ENCODE results near the gene TSPEAR. TPM values are rescaled to one million over a fixed set of nuclear protein-coding genes. Genes with fewer than 3 reads are reported as not detected.

The TSPEAR gene
- total RNA-seq, 1 donor from 2014 or later = not detected

DNA sequence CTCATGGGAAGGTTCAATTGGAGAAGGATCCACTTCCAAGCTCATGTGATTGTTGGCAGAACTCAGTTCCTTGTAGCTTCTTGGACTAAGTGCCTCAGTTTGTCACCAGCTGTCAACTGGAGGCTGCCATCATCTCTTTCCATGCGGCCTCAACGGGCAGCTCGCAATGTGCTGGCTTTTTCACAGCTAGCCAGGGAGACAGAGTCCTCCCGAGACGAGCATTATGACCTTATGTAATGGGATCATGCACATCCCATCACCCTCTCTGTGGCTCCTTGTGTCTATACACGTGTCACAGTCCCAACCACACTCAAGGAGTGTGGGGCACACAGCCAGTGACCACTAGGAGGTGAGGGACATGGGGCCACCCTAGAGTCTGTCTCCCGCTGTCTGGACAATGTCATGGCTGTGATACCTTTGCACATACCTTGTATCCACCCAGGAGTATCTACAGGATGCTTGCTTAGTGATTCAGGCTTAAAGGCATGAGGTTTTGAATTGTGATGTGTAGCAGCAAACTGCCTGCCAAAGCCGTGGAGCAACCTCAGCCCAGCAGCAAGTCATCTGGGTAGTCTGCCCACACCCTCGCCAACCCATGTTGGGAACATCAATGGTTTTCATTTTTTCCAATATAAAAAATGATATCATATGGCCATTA is 115.2 kb downstream of the TSPEAR start:
- TF ChIP-seq, protein P1, sequence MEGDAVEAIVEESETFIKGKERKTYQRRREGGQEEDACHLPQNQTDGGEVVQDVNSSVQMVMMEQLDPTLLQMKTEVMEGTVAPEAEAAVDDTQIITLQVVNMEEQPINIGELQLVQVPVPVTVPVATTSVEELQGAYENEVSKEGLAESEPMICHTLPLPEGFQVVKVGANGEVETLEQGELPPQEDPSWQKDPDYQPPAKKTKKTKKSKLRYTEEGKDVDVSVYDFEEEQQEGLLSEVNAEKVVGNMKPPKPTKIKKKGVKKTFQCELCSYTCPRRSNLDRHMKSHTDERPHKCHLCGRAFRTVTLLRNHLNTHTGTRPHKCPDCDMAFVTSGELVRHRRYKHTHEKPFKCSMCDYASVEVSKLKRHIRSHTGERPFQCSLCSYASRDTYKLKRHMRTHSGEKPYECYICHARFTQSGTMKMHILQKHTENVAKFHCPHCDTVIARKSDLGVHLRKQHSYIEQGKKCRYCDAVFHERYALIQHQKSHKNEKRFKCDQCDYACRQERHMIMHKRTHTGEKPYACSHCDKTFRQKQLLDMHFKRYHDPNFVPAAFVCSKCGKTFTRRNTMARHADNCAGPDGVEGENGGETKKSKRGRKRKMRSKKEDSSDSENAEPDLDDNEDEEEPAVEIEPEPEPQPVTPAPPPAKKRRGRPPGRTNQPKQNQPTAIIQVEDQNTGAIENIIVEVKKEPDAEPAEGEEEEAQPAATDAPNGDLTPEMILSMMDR (IDR thresholded peaks at IDR 0.05; ENCODE audit: partially characterized antibody, unreplicated experiment) = no peak
- no peak for DNase-seq
- H3K36me3 Mint-ChIP-seq (ENCODE audit: unreplicated experiment) = peaks cover 6% of the 10 kb centered on the region
- peaks cover 3% of the 10 kb centered on the region for H3K27me3 Mint-ChIP-seq (ENCODE audit: unreplicated experiment)
- H3K4me3 Mint-ChIP-seq (ENCODE audit: unreplicated experiment) = no peak overlapping the region
- H3K4me1 Mint-ChIP-seq (ENCODE audit: low read depth, unreplicated experiment) = peaks cover 10% of the 10 kb centered on the region
- H3K9me3 Mint-ChIP-seq (ENCODE audit: unreplicated experiment) = peaks cover 12% of the 10 kb centered on the region
- H3K27ac Mint-ChIP-seq (ENCODE audit: unreplicated experiment) = no peak overlapping the region

DNA sequence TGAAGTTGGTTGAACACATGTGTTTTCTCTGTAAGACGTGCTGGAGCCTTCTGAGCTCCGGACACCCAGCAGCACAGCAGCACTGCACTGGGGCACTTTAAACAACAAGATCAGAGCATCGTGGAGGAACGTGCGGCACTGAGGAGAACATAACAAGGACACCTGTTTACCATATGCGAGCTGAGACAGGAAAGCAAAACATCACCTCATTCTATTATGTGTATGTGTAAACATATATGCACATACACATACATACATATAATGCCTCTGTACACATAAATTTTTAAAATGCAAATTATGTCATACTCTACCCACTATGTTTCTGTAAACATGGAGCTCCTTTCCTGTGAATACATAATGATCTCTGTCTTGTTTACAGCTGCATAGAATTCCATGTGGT is 115.8 kb downstream of the TSPEAR start:
- H3K27ac Mint-ChIP-seq (ENCODE audit: unreplicated experiment) = no peak overlapping the region
- DNase-seq = no peak

DNA sequence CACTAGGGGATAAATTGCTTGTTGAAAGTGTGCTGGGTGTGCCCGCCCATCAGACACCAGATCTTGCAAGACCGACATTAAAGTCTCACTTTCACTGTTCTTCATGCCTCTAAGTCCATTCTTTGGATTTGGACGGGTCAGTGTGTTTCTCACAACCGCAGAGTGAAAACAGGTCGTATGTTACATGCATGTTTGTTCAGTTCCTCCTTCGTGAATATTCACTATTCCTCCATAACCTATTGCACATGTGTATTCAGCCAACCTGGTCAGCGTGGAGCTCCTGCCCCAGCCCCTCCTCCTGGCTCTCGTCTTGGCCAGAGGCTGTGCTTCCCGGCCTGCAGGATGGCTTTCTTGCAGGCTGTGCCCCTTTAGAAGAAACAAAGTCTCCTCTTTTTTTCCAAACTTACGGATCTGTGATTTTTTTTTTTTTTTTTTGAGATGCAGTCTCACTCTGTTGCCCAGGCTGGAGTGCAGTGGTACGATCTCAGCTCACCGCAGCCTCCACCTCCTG is 116.9 kb downstream of the TSPEAR start:
- Mint-ChIP-seq H3K4me3 (ENCODE audit: unreplicated experiment) (no peak overlapping the region), H3K9me3 (ENCODE audit: unreplicated experiment) (peaks cover 10% of the 10 kb centered on the region), H3K36me3 (ENCODE audit: unreplicated experiment) (peaks cover 6% of the 10 kb centered on the region), H3K27me3 (ENCODE audit: unreplicated experiment) (peaks cover 8% of the 10 kb centered on the region), H3K27ac (ENCODE audit: unreplicated experiment) (no peak overlapping the region), H3K4me1 (ENCODE audit: low read depth, unreplicated experiment) (peaks cover 12% of the 10 kb centered on the region)
- TF ChIP-seq, protein P1 (IDR thresholded peaks at IDR 0.05; ENCODE audit: partially characterized antibody, unreplicated experiment) = no peak
- DNase-seq = no peak

More for the DNA sequence above, 115.8 kb downstream of the TSPEAR start:
- peaks cover 8% of the 10 kb centered on the region for H3K27me3 Mint-ChIP-seq (ENCODE audit: unreplicated experiment)
- H3K9me3 Mint-ChIP-seq (ENCODE audit: unreplicated experiment) = peaks cover 12% of the 10 kb centered on the region
- H3K36me3 Mint-ChIP-seq (ENCODE audit: unreplicated experiment) = peaks cover 6% of the 10 kb centered on the region
- H3K4me3 Mint-ChIP-seq (ENCODE audit: unreplicated experiment) = no peak overlapping the region
- TF ChIP-seq, protein P1 (IDR thresholded peaks at IDR 0.05; ENCODE audit: partially characterized antibody, unreplicated experiment) = no peak
- peaks cover 12% of the 10 kb centered on the region for H3K4me1 Mint-ChIP-seq (ENCODE audit: low read depth, unreplicated experiment)

DNA sequence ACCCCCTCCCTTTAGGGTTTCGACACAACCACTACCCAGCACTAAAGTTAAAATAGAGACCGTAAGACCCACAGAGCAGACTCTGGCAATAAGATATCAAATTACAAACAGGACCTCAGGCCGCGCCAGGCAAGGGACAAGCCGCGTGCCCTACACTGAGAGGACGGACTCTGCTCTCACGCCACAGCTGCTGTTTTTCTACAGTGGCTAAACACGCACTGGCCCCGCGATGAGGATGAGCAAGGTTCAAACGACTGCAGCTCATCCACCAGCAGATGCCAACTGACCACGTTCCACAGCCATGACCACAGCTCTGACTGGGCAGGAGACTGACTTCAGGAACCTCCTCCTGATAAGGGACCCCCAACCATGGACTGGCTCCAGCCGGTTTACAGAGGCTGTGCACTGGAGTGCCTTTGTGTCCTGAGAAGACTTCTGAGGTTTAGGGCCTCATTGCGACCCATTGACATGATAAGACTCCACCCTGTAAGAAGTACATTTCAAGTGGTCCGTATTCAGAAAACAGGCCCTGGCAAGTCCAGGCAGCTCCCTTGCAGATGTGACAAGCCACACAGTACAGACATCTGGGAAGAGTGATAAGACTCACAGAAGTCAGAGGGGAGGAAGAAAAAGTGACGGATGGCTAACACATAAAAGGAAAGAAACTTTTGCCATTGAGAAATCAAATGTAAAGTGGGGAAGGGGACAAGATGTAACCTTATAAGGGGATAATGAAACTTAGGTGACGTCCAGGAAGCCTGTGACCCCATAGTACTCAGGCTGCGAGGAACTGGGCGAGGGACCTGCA is 117.6 kb downstream of the TSPEAR start:
- peaks cover 5% of the 10 kb centered on the region for H3K36me3 Mint-ChIP-seq (ENCODE audit: unreplicated experiment)
- no peak for DNase-seq
- H3K4me3 Mint-ChIP-seq (ENCODE audit: unreplicated experiment) = no peak overlapping the region
- peaks cover 10% of the 10 kb centered on the region for H3K9me3 Mint-ChIP-seq (ENCODE audit: unreplicated experiment)
- H3K27ac Mint-ChIP-seq (ENCODE audit: unreplicated experiment) = peak overlapping the region; percentile 77
- H3K4me1 Mint-ChIP-seq (ENCODE audit: low read depth, unreplicated experiment) = peaks cover 12% of the 10 kb centered on the region
- H3K27me3 Mint-ChIP-seq (ENCODE audit: unreplicated experiment) = peaks cover 8% of the 10 kb centered on the region
- TF ChIP-seq, protein P1 (IDR thresholded peaks at IDR 0.05; ENCODE audit: partially characterized antibody, unreplicated experiment) = no peak
